A673 (cell line): Measurements from ENCODE around the gene PXDC1. TPM values are rescaled to one million over a fixed set of nuclear protein-coding genes. Genes with fewer than 3 reads are reported as not detected.
"Not testable (repeated sequence)": the region's sequence is repeated elsewhere in the genome, so short reads cannot be mapped to it uniquely, and the experiment has no call there.

Experiments used
- BruUV-seq: library from RNA; stranded (reverse); fragments of 400-500 nt; replicated peaks from 2 replicates; lab custom pipeline; 2021; lab: Mats Ljungman, UMichigan
- CTCF ChIA-PET: fragments of 300-600 bp; sonication (Branson Sonifier 250); formaldehyde crosslinking; loops from one replicate; lab custom pipeline; 2022; ENCODE audit warnings: antibody characterized with exemption; lab: Charles Lee
- POLR2A ChIA-PET: fragments of 300-600 bp; sonication (Branson Sonifier 250); formaldehyde crosslinking; loops from one replicate; lab custom pipeline; 2022; ENCODE audit warnings: antibody characterized with exemption; ENCODE audit not compliant: low non-redundant PET; lab: Charles Lee
- DNase-seq: peaks from one replicate; pipeline ENCODE4 v3.0.0-alpha.2; 2015; ENCODE audit warnings: low spot score
- H3K27ac ChIP-seq: fragments of 200-600 bp; sonication (generic); 2 replicates; pipeline ENCODE4 v1.5.1; 2016; ENCODE audit warnings: mixed run types, low read depth, mild to moderate bottlenecking, mixed read lengths, antibody characterized with exemption, low read length; ENCODE audit not compliant: poor library complexity, severe bottlenecking
- H3K27me3 ChIP-seq: fragments of 200-600 bp; sonication (generic); replicated peaks from 2 replicates; pipeline ENCODE4 v1.6.1; 2017; ENCODE audit warnings: mixed run types, low read depth, mild to moderate bottlenecking, mixed read lengths, antibody characterized with exemption, low read length; ENCODE audit not compliant: insufficient read depth, poor library complexity
- H3K36me3 ChIP-seq: fragments of 200-600 bp; sonication (generic); 2 replicates; pipeline ENCODE4 v1.6.1; 2016; ENCODE audit warnings: mixed run types, mild to moderate bottlenecking, mixed read lengths, antibody characterized with exemption, low read length; ENCODE audit not compliant: insufficient read depth, poor library complexity, severe bottlenecking
- H3K4me1 ChIP-seq: fragments of 200-600 bp; sonication (generic); 2 replicates; pipeline ENCODE4 v1.6.1; 2017; ENCODE audit warnings: mixed run types, mild to moderate bottlenecking, mixed read lengths, antibody characterized with exemption, low read length; ENCODE audit not compliant: insufficient read depth, poor library complexity, severe bottlenecking
- H3K4me3 ChIP-seq: fragments of 200-600 bp; sonication (generic); 2 replicates; pipeline ENCODE4 v1.5.1; 2016; ENCODE audit warnings: low read depth, mixed run types, mild to moderate bottlenecking, mixed read lengths, low read length; ENCODE audit not compliant: poor library complexity, severe bottlenecking
- H3K9me3 ChIP-seq: fragments of 200-600 bp; sonication (generic); 2 replicates; pipeline ENCODE4 v1.6.1; 2016; ENCODE audit warnings: mixed run types, low read depth, mild to moderate bottlenecking, mixed read lengths, antibody characterized with exemption, low read length; ENCODE audit not compliant: poor library complexity, severe bottlenecking
- EZH2 ChIP-seq: fragments of 200-600 bp; sonication (generic); IDR thresholded peaks from 2 replicates; pipeline ENCODE4 v1.6.1; 2017; ENCODE audit warnings: borderline replicate concordance, low read depth, mild to moderate bottlenecking, mixed read lengths, antibody characterized with exemption, low read length; ENCODE audit not compliant: poor library complexity, severe bottlenecking
- intact Hi-C: fragments of 100-400 bp; cut with micrococcal nuclease; formaldehyde crosslinking; loops from one replicate; pipeline ENCODE4 v1.10.0; 2022; ENCODE audit not compliant: unreplicated experiment
- total RNA-seq: library from RNA; stranded (reverse); gene quantifications from 2 replicates; pipeline ENCODE4 v1.2.3, GENCODE V29; 2021
- TF ChIP-seq, protein P1 (sequence below): fragments of 300-800, 200-600 bp; sonication (generic); conservative IDR thresholded peaks from 2 replicates; pipeline ENCODE4 v1.5.1; 2017; ENCODE audit warnings: low read depth, mild to moderate bottlenecking, antibody characterized with exemption, low read length, moderate library complexity, mixed read lengths

PXDC1 gene
- total RNA-seq, 1 experiment from 2014 or later = 5.2 TPM

- intact Hi-C loops = no loop called here
- Histone ChIP-seq H3K4me1 (peaks cover 14% of the 10 kb centered on the region), H3K4me3 (no peak overlapping the region), H3K27ac (no peak overlapping the region), H3K27me3 (no peaks in the 10 kb centered on the region), H3K36me3 (no peaks in the 10 kb centered on the region), H3K9me3 (no peaks in the 10 kb centered on the region)
- ChIA-PET CTCF (no interaction called here), POLR2A (interaction anchor here (0.7 kb wide), 1 partner anchor 603 kb away, joined by 3 read pairs; no protein-coding TSS in a partner anchor)
- DNase-seq = no peak
- no TSS peak for BruUV-seq
- TF ChIP-seq, protein P1, sequence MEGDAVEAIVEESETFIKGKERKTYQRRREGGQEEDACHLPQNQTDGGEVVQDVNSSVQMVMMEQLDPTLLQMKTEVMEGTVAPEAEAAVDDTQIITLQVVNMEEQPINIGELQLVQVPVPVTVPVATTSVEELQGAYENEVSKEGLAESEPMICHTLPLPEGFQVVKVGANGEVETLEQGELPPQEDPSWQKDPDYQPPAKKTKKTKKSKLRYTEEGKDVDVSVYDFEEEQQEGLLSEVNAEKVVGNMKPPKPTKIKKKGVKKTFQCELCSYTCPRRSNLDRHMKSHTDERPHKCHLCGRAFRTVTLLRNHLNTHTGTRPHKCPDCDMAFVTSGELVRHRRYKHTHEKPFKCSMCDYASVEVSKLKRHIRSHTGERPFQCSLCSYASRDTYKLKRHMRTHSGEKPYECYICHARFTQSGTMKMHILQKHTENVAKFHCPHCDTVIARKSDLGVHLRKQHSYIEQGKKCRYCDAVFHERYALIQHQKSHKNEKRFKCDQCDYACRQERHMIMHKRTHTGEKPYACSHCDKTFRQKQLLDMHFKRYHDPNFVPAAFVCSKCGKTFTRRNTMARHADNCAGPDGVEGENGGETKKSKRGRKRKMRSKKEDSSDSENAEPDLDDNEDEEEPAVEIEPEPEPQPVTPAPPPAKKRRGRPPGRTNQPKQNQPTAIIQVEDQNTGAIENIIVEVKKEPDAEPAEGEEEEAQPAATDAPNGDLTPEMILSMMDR = no peak
- TF ChIP-seq EZH2 = no peak
Observed at GRCh38 chr6:3775386-3775785, 23.9 kb upstream of the PXDC1 start.

DNA sequence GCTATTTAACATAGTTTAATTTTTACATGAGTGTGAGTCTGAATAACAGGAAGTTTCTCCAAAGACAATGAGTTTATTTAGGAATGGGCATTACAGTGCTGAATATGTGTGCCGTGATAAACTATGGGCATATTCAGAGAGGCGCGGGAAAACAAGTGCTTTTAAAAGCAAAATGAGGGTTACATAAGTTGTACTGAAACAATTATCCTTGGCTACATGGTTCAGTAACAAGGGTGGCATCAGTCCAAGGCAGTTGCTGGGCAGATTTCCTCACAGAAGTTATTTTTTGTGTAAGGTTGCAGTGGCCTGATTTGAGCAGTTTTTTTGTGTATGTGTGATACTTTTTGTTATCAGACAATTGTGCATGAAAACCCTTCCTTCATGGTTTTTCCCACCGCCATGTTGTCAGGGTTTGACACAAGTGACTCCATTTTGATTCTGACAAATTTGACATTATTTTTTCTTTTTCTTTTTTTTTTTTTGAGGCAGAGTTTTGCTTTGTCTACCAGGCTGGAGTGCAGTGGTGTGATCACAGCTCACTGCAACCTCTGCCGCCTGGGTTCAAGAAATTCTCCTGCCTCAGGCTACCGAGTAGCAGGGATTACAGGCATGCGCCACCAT lies 22.3 kb upstream of the PXDC1 start:
- POLR2A ChIA-PET = no interaction called here
- TF ChIP-seq, protein P1 = no peak
- no peak for TF ChIP-seq EZH2
- H3K4me3 ChIP-seq = no peak overlapping the region
- H3K9me3 ChIP-seq = no peaks in the 10 kb centered on the region
- H3K4me1 ChIP-seq = peaks cover 20% of the 10 kb centered on the region
- H3K27me3 ChIP-seq = no peaks in the 10 kb centered on the region
- intact Hi-C loops = no loop called here
- H3K27ac ChIP-seq = no peak overlapping the region
- CTCF ChIA-PET = no interaction called here
- peak; percentile 51 for DNase-seq
- BruUV-seq = no TSS peak
- H3K36me3 ChIP-seq = no peaks in the 10 kb centered on the region

GRCh38 chr6:3772127-3772999 lies 20.9 kb upstream of the PXDC1 start:
- H3K9me3 ChIP-seq, DNase-seq, BruUV-seq, H3K27me3 ChIP-seq, H3K36me3 ChIP-seq, H3K4me3 ChIP-seq, POLR2A ChIA-PET, intact Hi-C loops: not testable (repeated sequence)
- Histone ChIP-seq H3K27ac (peak overlapping the region; percentile 11), H3K4me1 (peaks cover 23% of the 10 kb centered on the region)
- CTCF ChIA-PET = interaction anchor here (0.7 kb wide), 1 partner anchor 1282 kb away, joined by 3 read pairs; no protein-coding TSS in a partner anchor
